DOHH2 (cell line): ENCODE data around the gene MTCH1.

Experiments used
- H3F3A ChIP-seq: fragments of 200-600 bp; sonication (generic), shearing (Covaris generic); 2 replicates; pipeline ENCODE4 v1.6.0; 2016; ENCODE audit warnings: antibody characterized with exemption, mild to moderate bottlenecking; ENCODE audit not compliant: control insufficient read depth, insufficient read depth
- H3K27ac ChIP-seq: fragments of 200-600 bp; sonication (generic); 2 replicates; pipeline ENCODE4 v1.5.1; 2014; ENCODE audit warnings: low read depth, mild to moderate bottlenecking, low read length, moderate library complexity
- H3K27me3 ChIP-seq: fragments of 200-600 bp; sonication (generic); 2 replicates; pipeline ENCODE4 v1.6.1; 2014; ENCODE audit warnings: mild to moderate bottlenecking, low read length, mixed read lengths; ENCODE audit not compliant: control insufficient read depth
- H3K36me3 ChIP-seq: fragments of 200-600 bp; sonication (generic); 2 replicates; pipeline ENCODE4 v1.6.1; 2014; ENCODE audit warnings: mild to moderate bottlenecking, low read length, moderate library complexity, mixed read lengths; ENCODE audit not compliant: control insufficient read depth
- H3K4me1 ChIP-seq: fragments of 200-600 bp; sonication (generic); 2 replicates; pipeline ENCODE4 v1.6.1; 2014; ENCODE audit warnings: mild to moderate bottlenecking, low read length, mixed read lengths; ENCODE audit not compliant: control insufficient read depth
- H3K4me2 ChIP-seq: fragments of 200-600 bp; sonication (generic); 2 replicates; pipeline ENCODE4 v1.6.0; 2014; ENCODE audit warnings: mild to moderate bottlenecking, low read length, moderate library complexity
- H3K4me3 ChIP-seq: fragments of 200-600 bp; sonication (generic); 2 replicates; pipeline ENCODE4 v1.5.1; 2014; ENCODE audit warnings: mild to moderate bottlenecking, low read length, mixed read lengths
- H3K79me2 ChIP-seq: fragments of 200-600 bp; sonication (generic); 2 replicates; pipeline ENCODE4 v1.6.1; 2014; ENCODE audit warnings: mild to moderate bottlenecking, low read length, mixed read lengths; ENCODE audit not compliant: control insufficient read depth
- H3K9me2 ChIP-seq: fragments of 200-600 bp; sonication (generic); replicated peaks from 2 replicates; pipeline ENCODE4 v1.6.1; 2014; ENCODE audit warnings: mild to moderate bottlenecking, low read length, mixed read lengths; ENCODE audit not compliant: control insufficient read depth
- H3K9me3 ChIP-seq: fragments of 200-600 bp; sonication (generic); 2 replicates; pipeline ENCODE4 v1.6.1; 2014; ENCODE audit warnings: antibody characterized with exemption, low read length, mixed read lengths; ENCODE audit not compliant: control insufficient read depth, insufficient read depth
- H4K20me1 ChIP-seq: fragments of 200-600 bp; sonication (generic); 2 replicates; pipeline ENCODE4 v1.6.0; 2014; ENCODE audit warnings: low read depth, mild to moderate bottlenecking, antibody characterized with exemption, low read length, moderate library complexity; ENCODE audit not compliant: control insufficient read depth, insufficient read depth
- EZH2phosphoT487 ChIP-seq: fragments of 200-600 bp; sonication (generic); IDR thresholded peaks from 2 replicates; pipeline ENCODE4 v1.6.1; 2017; ENCODE audit warnings: borderline replicate concordance, mild to moderate bottlenecking, antibody characterized with exemption, low read length, moderate library complexity, mixed read lengths
- TF ChIP-seq, protein P1 (sequence below): fragments of 200-600 bp; sonication (generic); IDR thresholded peaks from one replicate; pipeline ENCODE4 v1.5.1; 2014; ENCODE audit warnings: antibody characterized with exemption, mild to moderate bottlenecking, low read depth, low read length; ENCODE audit not compliant: poor library complexity, severe bottlenecking

The MTCH1 gene

DNA sequence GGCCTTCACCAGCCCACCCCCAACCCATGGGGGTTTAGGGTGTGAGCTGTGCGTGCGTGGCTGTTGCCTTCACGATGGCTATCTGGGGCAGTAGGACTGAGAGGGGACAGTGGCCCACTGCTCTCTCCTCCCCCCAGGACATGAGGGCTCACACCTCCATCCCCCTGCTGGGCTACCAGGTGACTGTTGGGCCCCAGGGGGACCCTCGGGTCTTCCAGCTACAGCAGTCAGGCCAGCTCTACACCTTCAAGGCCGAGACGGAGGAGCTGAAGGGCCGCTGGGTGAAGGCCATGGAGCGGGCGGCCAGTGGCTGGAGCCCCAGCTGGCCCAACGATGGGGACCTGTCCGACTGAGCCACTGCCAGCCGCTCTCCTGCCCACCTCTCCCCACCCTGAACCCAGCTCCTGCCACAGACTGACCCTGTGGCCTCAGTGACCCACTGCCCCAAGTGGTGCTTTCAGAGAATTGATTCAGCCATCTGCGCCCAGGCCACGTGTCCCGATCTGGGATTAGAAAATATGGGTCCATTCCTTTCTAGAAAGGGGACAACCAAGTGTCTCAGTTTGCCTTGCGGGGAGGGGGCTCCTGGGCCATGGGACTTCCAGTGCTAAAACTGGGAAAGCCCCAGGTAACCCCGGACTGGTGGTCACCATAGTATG, 41.9 kb upstream of the MTCH1 start:
- TF ChIP-seq, protein P1, sequence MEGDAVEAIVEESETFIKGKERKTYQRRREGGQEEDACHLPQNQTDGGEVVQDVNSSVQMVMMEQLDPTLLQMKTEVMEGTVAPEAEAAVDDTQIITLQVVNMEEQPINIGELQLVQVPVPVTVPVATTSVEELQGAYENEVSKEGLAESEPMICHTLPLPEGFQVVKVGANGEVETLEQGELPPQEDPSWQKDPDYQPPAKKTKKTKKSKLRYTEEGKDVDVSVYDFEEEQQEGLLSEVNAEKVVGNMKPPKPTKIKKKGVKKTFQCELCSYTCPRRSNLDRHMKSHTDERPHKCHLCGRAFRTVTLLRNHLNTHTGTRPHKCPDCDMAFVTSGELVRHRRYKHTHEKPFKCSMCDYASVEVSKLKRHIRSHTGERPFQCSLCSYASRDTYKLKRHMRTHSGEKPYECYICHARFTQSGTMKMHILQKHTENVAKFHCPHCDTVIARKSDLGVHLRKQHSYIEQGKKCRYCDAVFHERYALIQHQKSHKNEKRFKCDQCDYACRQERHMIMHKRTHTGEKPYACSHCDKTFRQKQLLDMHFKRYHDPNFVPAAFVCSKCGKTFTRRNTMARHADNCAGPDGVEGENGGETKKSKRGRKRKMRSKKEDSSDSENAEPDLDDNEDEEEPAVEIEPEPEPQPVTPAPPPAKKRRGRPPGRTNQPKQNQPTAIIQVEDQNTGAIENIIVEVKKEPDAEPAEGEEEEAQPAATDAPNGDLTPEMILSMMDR, result no peak
- TF ChIP-seq EZH2phosphoT487, result no peak
- Histone ChIP-seq H3F3A (no peaks in the 10 kb centered on the region), H3K27ac (no peak overlapping the region), H3K9me2 (no peaks in the 10 kb centered on the region), H4K20me1 (no peaks in the 10 kb centered on the region), H3K79me2 (no peaks in the 10 kb centered on the region), H3K4me1 (no peaks in the 10 kb centered on the region), H3K27me3 (no peaks in the 10 kb centered on the region), H3K9me3 (no peaks in the 10 kb centered on the region), H3K4me3 (no peak overlapping the region), H3K4me2 (no peak overlapping the region), H3K36me3 (no peaks in the 10 kb centered on the region)

- Histone ChIP-seq H3K79me2 (no peaks in the 10 kb centered on the region), H3K27ac (no peak overlapping the region), H3K27me3 (no peaks in the 10 kb centered on the region), H3K4me2 (no peak overlapping the region), H3F3A (no peaks in the 10 kb centered on the region), H4K20me1 (no peaks in the 10 kb centered on the region), H3K36me3 (no peaks in the 10 kb centered on the region), H3K9me3 (no peaks in the 10 kb centered on the region), H3K9me2 (no peaks in the 10 kb centered on the region), H3K4me3 (no peak overlapping the region), H3K4me1 (no peaks in the 10 kb centered on the region)
- TF ChIP-seq, protein P1, result no peak
- TF ChIP-seq EZH2phosphoT487, result no peak
Measured at GRCh38 chr6:37027036-37027720, 41.2 kb upstream of the MTCH1 start.

DNA sequence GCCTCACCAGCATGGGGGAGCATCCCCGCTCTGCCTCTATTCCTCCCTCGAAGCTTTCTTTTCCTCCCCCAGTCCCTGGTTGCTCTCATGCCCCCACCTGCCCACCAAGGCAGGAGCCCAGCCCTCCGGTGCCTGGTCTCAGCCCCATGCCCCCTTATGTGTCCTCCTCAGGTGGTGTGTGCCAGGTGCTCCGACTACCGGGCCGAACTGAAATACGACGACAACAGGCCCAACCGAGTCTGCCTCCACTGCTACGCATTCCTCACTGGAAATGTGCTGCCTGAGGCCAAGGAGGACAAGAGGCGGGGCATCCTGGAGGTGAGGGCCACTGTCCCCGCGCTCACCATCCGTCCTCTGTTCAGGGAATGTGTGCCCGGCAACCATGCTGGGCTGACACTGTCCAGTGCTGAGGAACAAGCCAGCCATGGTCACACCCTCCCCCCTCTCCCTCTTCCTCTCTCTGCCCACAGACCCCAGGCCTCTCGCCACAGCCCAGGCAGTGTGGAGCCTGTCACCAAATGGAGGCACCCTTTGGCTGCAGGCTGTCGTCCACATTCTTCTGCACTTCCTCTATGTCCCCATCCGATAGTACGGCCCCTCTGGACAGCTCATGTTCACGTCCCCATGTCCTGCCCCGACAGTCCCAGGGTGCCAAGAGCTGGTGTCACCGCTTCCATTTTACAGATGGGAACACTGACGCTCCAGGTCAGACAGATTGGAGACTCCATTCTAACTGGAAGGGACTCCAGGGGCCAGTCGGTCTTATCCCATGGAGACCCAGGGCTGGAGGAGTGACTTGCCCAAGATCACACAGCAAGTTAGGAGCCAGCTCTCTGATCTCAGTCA, 39.8 kb upstream of the MTCH1 start:
- H4K20me1 ChIP-seq, result no peaks in the 10 kb centered on the region
- no peak overlapping the region for H3K4me2 ChIP-seq
- no peaks in the 10 kb centered on the region for H3K9me3 ChIP-seq
- H3K36me3 ChIP-seq, result no peaks in the 10 kb centered on the region
- no peak overlapping the region for H3K4me3 ChIP-seq
- TF ChIP-seq EZH2phosphoT487, result no peak
- TF ChIP-seq, protein P1, result no peak
- no peaks in the 10 kb centered on the region for H3K4me1 ChIP-seq
- H3K27ac ChIP-seq, result no peak overlapping the region
- no peaks in the 10 kb centered on the region for H3K9me2 ChIP-seq
- H3F3A ChIP-seq, result no peaks in the 10 kb centered on the region
- H3K27me3 ChIP-seq, result no peaks in the 10 kb centered on the region
- H3K79me2 ChIP-seq, result no peaks in the 10 kb centered on the region
